Natural killer cell (primary cell): ENCODE data around the gene SLC19A1. TPM values are rescaled to one million over a fixed set of nuclear protein-coding genes. Genes with fewer than 3 reads are reported as not detected.

Experiments
- ATAC-seq, 3 donors: fragments of 150-1000 bp in 2 of 3; fragments of 200-7000 bp in 1 of 3; cut with Tn5 transposase; 1 replicate in 1 of 3; 2 replicates in 2 of 3; pipeline ENCODE4 v1.10.0; 2021; ENCODE audit warnings: mild to moderate bottlenecking in 2 of 3, moderate library complexity in 2 of 3
- DNase-seq, 2 donors: peaks; one replicate each; pipeline versions ENCODE4 v3.0.0 to v3.0.0-alpha.2; 2013 to 2021; ENCODE audit warnings: mixed read lengths in 1 of 2
- H3K27ac ChIP-seq: one replicate; pipeline ENCODE4 v1.5.1; 2013; ENCODE audit warnings: mild to moderate bottlenecking, low read length
- H3K27me3 ChIP-seq: one replicate; pipeline ENCODE4 v1.6.1; 2013; ENCODE audit warnings: low read length; ENCODE audit not compliant: control insufficient read depth, insufficient read depth
- H3K36me3 ChIP-seq: one replicate; pipeline ENCODE4 v1.6.1; 2013; ENCODE audit warnings: low read length; ENCODE audit not compliant: control insufficient read depth, insufficient read depth
- H3K4me1 ChIP-seq: one replicate; pipeline ENCODE4 v1.6.1; 2013; ENCODE audit warnings: low read length; ENCODE audit not compliant: control insufficient read depth, insufficient read depth
- H3K4me3 ChIP-seq: one replicate; pipeline ENCODE4 v1.5.1; 2013; ENCODE audit warnings: low read length
- H3K9me3 ChIP-seq: one replicate; pipeline ENCODE4 v1.6.1; 2013; ENCODE audit warnings: low read length; ENCODE audit not compliant: control insufficient read depth, insufficient read depth
- H3K27ac Mint-ChIP-seq, 2 donors: one replicate each; pipeline ENCODE4 v1.8.0; 2022; ENCODE audit warnings: mild to moderate bottlenecking in 2 of 2, mixed read lengths in 2 of 2, moderate library complexity in 1 of 2
- H3K27me3 Mint-ChIP-seq, 2 donors: one replicate each; pipeline ENCODE4 v1.8.0; 2022; ENCODE audit warnings: low read depth in 2 of 2, mixed read lengths in 2 of 2
- H3K36me3 Mint-ChIP-seq: one replicate; pipeline ENCODE4 v1.8.0; 2022; ENCODE audit warnings: mixed read lengths
- H3K4me1 Mint-ChIP-seq, 2 donors: one replicate each; pipeline ENCODE4 v1.8.0; 2022; ENCODE audit warnings: mixed read lengths in 2 of 2
- H3K4me3 Mint-ChIP-seq: one replicate; pipeline ENCODE4 v1.8.0; 2022; ENCODE audit warnings: mild to moderate bottlenecking, moderate library complexity, mixed read lengths
- H3K9me3 Mint-ChIP-seq, 2 donors: one replicate each; pipeline ENCODE4 v1.8.0; 2022; ENCODE audit warnings: mixed read lengths in 2 of 2
- CTCF ChIP-seq: fragments of 200-600 bp; IDR thresholded peaks from one replicate; pipeline ENCODE4 v1.8.0; 2022; ENCODE audit warnings: antibody characterized with exemption
- WGBS: methylation state at CpG from one replicate; pipeline ENCODE4 v1.1.7; 2013; ENCODE audit warnings: missing lambda C conversion rate; ENCODE audit not compliant: insufficient coverage; 5-methylcytosine and 5-hydroxymethylcytosine counted together
- intact Hi-C: fragments of 100-400 bp; cut with micrococcal nuclease; formaldehyde crosslinking; loops from one replicate; pipeline ENCODE4 v1.14.2; 2022
- total RNA-seq, 4 donors: library from RNA; stranded (reverse); fragments of 120-200 nt in 1 of 4; gene quantifications; one replicate each; pipeline versions ENCODE4 v1.2.3 to v1.2.4, GENCODE V29; 2013 to 2022

The SLC19A1 gene
- total RNA-seq, 3 donors from 2014 or later (not counting 1 experiment from before 2014, with no cell fraction given), result 2.5 to 9.0 (median 4.9) TPM

- Histone ChIP-seq H3K4me1 (peaks cover 22% of the 10 kb centered on the region), H3K36me3 (no peaks in the 10 kb centered on the region), H3K27ac (no peak overlapping the region), H3K9me3 (peaks cover 13% of the 10 kb centered on the region), H3K27me3 (peaks cover 17% of the 10 kb centered on the region), H3K4me3 (peak overlapping the region; percentile 28)
- DNase-seq, result peak; percentile 51 to 82
- Mint-ChIP-seq H3K4me1 (no peaks in the 10 kb centered on the region), H3K27me3 (peaks cover 33 to 35% of the 10 kb centered on the region in 2 donors), H3K9me3 (peaks cover 4 to 9% of the 10 kb centered on the region in 2 donors), H3K27ac (no peak overlapping the region), H3K36me3 (peaks cover 18% of the 10 kb centered on the region), H3K4me3 (peak overlapping the region; percentile 8)
- WGBS, result 4% methylated on average over 35 of the region's 46 CpGs
- intact Hi-C loops, result loop anchor here (10.0 kb wide), 1 partner anchor 295 kb away; no protein-coding TSS in a partner anchor
- peak; percentile 79 to 89 (median 83) for ATAC-seq
- no peak for TF ChIP-seq CTCF
These were observed 48.0 kb upstream of the SLC19A1 start for GRCh38 chr21:45590246-45590725.

- no peak overlapping the region for H3K27ac ChIP-seq
- Mint-ChIP-seq H3K4me1 (no peaks in the 10 kb centered on the region), H3K27ac (no peak overlapping the region), H3K4me3 (peak overlapping the region; percentile 8), H3K36me3 (peaks cover 18% of the 10 kb centered on the region), H3K9me3 (peaks cover 4 to 9% of the 10 kb centered on the region in 2 donors), H3K27me3 (peaks cover 30 to 37% of the 10 kb centered on the region in 2 donors)
- peak overlapping the region; percentile 28 for H3K4me3 ChIP-seq
- intact Hi-C loops, result loop anchor here (10.0 kb wide), 1 partner anchor 295 kb away; no protein-coding TSS in a partner anchor
- WGBS, result 46% methylated on average over 41 of the region's 41 CpGs
- ATAC-seq, result no peak
- H3K9me3 ChIP-seq, result peaks cover 13% of the 10 kb centered on the region
- peak in 1 of 2 donors; percentile 9 for DNase-seq
- peaks cover 17% of the 10 kb centered on the region for H3K27me3 ChIP-seq
- no peak for TF ChIP-seq CTCF
- no peaks in the 10 kb centered on the region for H3K36me3 ChIP-seq
- peaks cover 22% of the 10 kb centered on the region for H3K4me1 ChIP-seq
These were observed 47.5 kb upstream of the SLC19A1 start for GRCh38 chr21:45589686-45590245.

GRCh38 chr21:45588871-45589491 lies 46.7 kb upstream of the SLC19A1 start:
- H3K36me3 ChIP-seq, result no peaks in the 10 kb centered on the region
- Mint-ChIP-seq H3K4me3 (peak overlapping the region; percentile 7), H3K9me3 (peaks cover 4 to 9% of the 10 kb centered on the region in 2 donors), H3K4me1 (no peaks in the 10 kb centered on the region), H3K27ac (no peak overlapping the region), H3K27me3 (peaks cover 29 to 45% of the 10 kb centered on the region in 2 donors), H3K36me3 (peaks cover 18% of the 10 kb centered on the region)
- WGBS, result 79% methylated on average over 5 of the region's 5 CpGs
- no peak overlapping the region for H3K4me3 ChIP-seq
- no peak for DNase-seq
- peaks cover 13% of the 10 kb centered on the region for H3K9me3 ChIP-seq
- intact Hi-C loops, result no loop called here
- no peak overlapping the region for H3K27ac ChIP-seq
- H3K4me1 ChIP-seq, result peaks cover 22% of the 10 kb centered on the region
- H3K27me3 ChIP-seq, result peaks cover 17% of the 10 kb centered on the region
- no peak for ATAC-seq
- TF ChIP-seq CTCF, result no peak
